DMS79 treated with DMSO at 0.1 percent for 48 hours (cell line): ENCODE results near the gene MRO.
"Not testable (repeated sequence)": the region's sequence is repeated elsewhere in the genome, so short reads cannot be mapped to it uniquely, and the experiment has no call there.

ENCODE experiments used
- DNase-seq: peaks from one replicate; lab custom pipeline; 2025; lab: John Stamatoyannopoulos, UW

Gene MRO

GRCh38 chr18:50819728-50820378 is at the start of gene MRO:
Gene MRO (minus strand): TSS chr18:50820016. CDS start chr18:50809400, 10,616 bp downstream.
- peak; percentile 86 for DNase-seq

GRCh38 chr18:50869150-50869549 is 49.3 kb upstream of the MRO start:
- no peak for DNase-seq

GRCh38 chr18:50866765-50867164 is 46.9 kb upstream of the MRO start:
- DNase-seq: no peak

GRCh38 chr18:50863840-50864375 is 44.1 kb upstream of the MRO start:
- no peak for DNase-seq

GRCh38 chr18:50862401-50862800 is 42.6 kb upstream of the MRO start:
- no peak for DNase-seq

GRCh38 chr18:50861617-50862016 is 41.8 kb upstream of the MRO start:
- no peak for DNase-seq

GRCh38 chr18:50859793-50860555 is 40.2 kb upstream of the MRO start:
- DNase-seq: no peak

DNA sequence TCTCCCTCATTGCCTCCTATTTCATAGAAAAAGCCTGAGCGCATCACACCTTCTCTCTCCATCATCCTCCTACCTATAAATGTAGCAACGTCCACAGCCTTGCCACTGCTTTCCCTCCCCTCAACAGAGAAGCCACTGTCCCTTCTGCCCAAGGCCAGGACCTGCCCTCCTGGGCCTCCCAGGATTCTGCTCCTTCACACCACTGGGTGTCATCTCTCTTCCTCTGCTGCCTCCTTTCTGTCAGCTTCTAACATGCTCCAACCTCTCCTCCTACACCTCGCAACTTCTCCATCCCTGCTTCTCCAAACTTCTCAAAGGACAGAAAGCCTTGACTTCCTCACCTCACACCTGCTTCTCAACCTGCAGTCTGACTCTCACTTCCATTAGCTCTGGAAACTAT is 37.9 kb upstream of the MRO start:
- no peak for DNase-seq

- not testable (repeated sequence) for DNase-seq
These were observed 37.4 kb upstream of the MRO start for GRCh38 chr18:50857166-50857565.

- no peak for DNase-seq
These were observed 36.4 kb upstream of the MRO start for GRCh38 chr18:50855976-50856757.

GRCh38 chr18:50853863-50854271 is 34.1 kb upstream of the MRO start:
- no peak for DNase-seq

DNA sequence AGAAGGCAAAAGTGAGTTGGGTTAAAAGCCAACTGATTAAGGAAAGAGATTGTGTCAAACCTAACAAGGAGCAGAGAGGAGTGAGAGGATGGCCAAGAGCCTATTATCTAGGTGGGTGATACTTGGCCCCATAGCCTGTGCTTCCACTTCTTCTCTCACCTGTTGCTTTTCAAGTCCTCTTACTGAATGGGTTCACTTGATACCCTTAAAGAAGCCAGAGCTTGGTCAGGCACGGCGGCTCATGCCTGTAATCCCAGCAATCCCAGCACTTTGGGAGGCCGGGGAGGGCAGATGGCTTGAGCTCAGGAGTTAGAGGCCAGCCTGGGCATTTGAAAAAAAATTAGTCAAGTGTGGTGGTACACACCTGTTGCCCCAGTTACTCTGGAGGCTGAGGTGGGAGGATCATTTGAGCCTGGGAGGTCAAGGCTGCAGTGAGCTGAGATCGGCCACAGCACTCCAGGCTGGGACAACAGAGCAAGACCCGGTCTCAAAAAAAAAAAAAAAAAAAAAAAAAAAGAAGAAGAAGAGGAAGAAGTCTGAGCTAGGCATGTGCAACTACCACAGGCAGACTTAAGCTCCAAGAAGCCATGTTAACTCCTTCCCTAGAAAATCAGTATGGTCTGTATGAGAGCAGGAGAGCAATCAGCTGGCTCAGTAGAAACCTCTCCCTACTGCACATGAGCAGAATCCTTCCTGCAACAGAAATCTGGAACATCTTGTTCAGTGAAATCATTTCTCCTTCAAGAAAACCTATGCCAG is 30.7 kb upstream of the MRO start:
- DNase-seq: no peak

DNA sequence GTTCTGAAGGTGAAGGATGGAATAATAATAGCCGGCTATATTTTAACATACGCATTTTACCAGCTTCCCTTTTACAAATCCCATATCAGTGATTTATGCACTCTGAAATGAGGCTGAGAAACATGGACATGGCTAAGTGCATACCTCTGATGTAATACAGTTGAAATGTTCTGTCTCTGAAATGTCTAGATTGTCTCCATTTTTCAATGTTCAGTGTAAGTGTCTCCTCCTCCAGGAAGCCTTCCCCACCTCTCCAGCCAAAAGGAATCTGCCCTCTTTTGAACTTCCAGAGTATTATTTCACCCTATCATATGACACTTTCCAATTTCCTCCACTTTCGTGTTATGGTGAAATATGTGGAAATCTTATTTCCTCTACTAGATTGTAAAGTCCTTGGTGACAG is 29.6 kb upstream of the MRO start:
- DNase-seq: no peak

DNA sequence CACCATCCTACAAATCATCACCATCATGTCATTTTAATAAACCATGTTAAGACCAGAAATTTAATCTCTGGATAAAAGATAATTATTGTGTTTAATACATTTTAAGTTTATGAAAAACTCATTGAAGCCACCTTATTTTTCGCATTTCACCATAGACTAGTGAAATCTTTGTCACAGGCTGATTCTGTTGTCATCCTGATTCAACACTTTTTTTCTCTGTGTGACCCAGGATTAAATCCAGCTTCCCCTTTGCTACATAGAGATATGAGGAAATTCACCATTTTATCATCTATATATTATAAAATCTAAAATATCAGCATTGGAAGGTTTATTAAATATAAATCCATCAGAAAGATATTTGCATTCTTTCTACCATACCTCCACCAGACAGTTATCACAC is 29.2 kb upstream of the MRO start:
- no peak for DNase-seq

GRCh38 chr18:50848061-50848551 is 28.3 kb upstream of the MRO start:
- no peak for DNase-seq

DNA sequence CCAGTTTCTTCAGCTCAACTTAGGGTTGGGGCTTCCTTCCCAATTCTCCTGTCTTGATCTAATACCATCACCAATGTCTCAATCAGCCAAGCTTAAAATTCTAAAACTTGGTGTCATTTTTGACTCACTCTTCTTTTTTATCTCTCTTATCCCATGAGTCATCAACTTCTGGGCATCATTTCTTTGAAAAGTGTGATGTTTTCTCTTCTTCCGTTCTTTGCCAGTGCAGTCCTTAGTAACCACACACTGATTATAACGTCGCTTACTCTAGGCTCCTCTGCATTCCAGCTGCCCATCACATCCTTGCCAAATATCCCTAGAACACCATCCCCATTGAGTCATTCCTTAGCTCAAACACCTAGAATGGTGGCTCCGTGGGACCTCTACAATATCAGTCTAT is 27.4 kb upstream of the MRO start:
- no peak for DNase-seq

GRCh38 chr18:50844960-50845359 is 25.1 kb upstream of the MRO start:
- no peak for DNase-seq

- DNase-seq: no peak
These were observed 24.7 kb upstream of the MRO start for GRCh38 chr18:50844554-50844953.

GRCh38 chr18:50842846-50843245 is 23.0 kb upstream of the MRO start:
- no peak for DNase-seq

- DNase-seq: no peak
These were observed 20.2 kb upstream of the MRO start for GRCh38 chr18:50839996-50840395.

- DNase-seq: no peak
These were observed 19.5 kb upstream of the MRO start for GRCh38 chr18:50839341-50839740.

GRCh38 chr18:50836521-50836957 is 16.7 kb upstream of the MRO start:
- peak; percentile 89 for DNase-seq
